ENCODE measurements around the gene CDHR3.

DNA sequence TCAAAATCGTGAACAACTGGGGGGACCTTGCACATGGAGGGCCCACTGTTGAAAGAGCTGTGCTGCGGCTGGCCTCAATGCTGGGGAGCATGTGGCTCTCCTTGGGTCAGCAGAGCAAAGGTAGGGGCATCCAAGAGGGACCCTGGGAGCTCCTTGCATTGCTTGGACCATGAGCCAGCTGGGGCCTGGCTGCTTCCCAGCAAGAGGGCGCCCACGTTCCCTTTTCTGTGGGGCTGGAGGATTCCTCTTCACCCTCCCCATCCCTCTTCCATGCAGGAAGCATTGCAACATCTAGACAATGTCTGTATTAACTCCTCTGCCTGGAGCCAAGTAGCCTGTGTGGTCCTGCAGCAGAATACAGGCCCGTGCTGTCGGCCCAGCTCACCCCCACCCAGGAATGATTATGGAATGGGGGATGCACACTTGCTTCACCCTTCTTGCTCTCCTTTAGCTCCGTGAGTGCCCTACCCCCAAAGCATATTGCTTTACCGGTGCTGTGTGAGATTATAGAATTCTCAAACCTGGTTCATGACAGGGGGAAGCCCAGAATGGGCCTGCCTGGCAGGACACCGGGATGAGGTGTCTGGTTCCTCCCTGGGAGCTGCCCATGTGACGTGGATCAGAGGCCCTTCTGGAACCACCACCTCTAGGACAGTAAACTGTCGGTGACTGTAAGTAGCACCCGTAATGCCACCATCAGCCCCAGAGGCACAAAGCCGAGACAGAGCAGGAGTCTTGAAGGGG, 87.1 kb downstream of the CDHR3 start:
- no peak for TF ChIP-seq CTCF (IDR thresholded peaks at IDR 0.05; ENCODE audit: insufficient read depth, low read depth, low read length)
- TF ChIP-seq EZH2 (IDR thresholded peaks at IDR 0.05; ENCODE audit: insufficient read depth, low read length), result no peak
